Peyer's patch (tissue), 4 donors: ENCODE measurements around the gene EREG.

Source experiments
- POLR2A ChIP-seq, 2 donors: fragments of 450-650 bp; IDR thresholded peaks; one replicate each; pipeline ENCODE4 v1.5.1; 2017; ENCODE audit warnings: antibody characterized with exemption in 2 of 2, mild to moderate bottlenecking in 2 of 2, moderate library complexity in 2 of 2
- TF ChIP-seq, protein P1 (sequence below), 6 experiments: fragments of 450-650 bp in 4 of 6; fragments of 200-600 bp in 2 of 6; sonication (generic) in 1 of 6; IDR thresholded peaks; one replicate each; pipeline ENCODE4 v1.5.1; 2017 to 2019; ENCODE audit warnings: antibody characterized with exemption in 6 of 6, mild to moderate bottlenecking in 3 of 6, moderate library complexity in 1 of 6

DNA sequence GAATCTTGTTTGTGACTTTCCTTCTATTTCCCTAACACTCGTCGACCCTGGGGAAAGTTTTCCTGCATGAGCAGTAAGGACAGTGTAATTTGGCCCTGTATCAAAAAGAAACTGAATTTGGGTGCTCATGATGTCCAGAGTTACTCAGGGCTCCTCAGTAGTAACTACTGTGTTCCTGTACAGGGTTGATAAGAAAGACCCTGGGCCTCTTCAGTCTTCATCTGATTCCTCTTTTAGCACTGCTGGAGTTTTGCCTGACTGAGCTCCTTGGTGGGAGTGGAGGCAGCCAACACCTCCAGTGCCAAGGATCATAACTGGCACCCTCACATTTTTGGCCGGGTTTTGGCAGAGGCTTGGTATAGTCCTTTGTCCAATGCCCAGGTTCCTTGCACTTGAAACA is 72.9 kb downstream of the EREG start:
- TF ChIP-seq, protein P1, sequence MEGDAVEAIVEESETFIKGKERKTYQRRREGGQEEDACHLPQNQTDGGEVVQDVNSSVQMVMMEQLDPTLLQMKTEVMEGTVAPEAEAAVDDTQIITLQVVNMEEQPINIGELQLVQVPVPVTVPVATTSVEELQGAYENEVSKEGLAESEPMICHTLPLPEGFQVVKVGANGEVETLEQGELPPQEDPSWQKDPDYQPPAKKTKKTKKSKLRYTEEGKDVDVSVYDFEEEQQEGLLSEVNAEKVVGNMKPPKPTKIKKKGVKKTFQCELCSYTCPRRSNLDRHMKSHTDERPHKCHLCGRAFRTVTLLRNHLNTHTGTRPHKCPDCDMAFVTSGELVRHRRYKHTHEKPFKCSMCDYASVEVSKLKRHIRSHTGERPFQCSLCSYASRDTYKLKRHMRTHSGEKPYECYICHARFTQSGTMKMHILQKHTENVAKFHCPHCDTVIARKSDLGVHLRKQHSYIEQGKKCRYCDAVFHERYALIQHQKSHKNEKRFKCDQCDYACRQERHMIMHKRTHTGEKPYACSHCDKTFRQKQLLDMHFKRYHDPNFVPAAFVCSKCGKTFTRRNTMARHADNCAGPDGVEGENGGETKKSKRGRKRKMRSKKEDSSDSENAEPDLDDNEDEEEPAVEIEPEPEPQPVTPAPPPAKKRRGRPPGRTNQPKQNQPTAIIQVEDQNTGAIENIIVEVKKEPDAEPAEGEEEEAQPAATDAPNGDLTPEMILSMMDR (IDR thresholded peaks at IDR 0.05), result no peak
- no peak for TF ChIP-seq POLR2A (IDR thresholded peaks at IDR 0.05)
